ENCODE measurements around the gene RIN2.

Gene RIN2

DNA sequence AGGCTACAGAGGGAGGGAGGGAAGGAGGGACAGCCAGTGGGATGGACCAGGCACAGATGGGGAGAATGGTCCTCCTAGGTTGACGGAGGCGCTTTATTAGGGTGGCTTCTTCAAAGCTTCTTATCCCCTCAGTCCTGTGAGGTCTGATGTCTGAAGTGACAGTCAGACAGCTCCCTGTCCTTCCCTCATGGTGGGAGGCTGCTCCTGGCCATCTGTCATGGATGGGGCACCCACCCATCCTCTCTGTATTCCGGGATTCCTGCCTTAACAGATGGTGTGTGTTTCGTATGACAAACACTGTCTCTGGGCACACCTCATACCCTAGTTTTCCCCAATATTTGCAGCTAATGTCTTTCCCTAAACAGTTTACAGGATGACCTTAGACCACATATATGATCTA is 7.9 kb downstream of the RIN2 start:
- DNase-seq, result no peak

DNA sequence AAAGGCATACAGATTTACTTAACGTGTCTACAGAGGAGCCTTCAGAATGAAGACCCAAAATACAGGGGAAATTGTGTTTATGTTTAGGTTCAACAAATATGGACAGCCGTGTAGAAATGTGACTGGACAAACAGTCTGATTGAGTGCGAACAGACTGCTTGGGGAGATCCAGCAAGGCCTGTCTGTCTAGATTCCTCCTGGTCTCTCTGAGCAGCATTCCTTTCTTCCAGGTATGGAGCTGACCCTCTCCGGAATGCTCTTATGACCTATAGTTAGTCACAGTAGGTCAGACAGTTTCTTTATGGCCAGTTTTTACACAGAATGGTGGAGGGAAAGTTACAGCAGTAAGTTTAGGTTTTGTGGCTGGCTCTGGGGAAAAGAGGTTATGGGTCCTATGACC is 9.0 kb downstream of the RIN2 start:
- DNase-seq, result no peak

DNA sequence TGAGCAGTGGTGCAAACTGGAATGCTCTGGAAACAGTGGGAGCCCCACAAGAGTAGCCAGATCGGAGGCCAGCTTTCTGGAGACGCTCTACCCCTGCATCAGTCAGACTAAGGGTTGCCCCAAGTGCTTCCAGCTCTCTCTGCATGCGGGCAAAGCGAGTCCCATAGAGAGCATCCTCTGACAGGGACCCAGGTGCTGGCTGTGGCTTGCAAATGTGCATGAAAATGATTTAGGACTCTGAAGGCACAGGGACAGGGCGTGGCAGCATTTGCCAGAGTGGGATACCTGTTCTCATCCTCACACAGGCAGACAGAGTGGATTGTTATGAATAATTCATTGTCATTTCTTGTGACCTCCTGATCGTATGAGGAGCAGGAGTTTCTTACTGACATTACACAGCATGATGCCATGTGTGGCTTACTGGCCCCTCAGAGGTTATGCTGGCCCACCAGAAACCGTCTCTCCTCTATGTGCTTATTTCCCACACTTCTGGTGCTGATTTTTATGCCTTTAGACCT is 10.3 kb downstream of the RIN2 start:
- DNase-seq, result no peak

DNA sequence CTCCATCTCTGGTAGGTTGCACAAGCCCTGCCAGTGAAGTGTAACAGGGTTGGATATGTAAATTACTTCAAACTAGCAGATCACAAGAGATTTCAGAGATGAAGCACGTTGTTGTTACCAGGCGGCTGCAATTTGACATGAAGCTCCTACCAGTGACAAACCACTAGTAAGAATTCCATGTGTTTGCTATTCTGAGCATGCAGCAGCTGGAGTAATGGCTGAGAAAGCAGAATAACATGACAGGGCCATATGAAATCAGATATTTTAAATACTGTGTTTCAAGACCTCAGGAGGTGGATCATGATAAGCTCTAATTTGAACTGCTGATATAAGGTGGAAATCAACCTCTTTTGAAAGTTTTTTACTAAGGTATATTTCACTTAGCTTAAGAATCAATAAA is 11.4 kb downstream of the RIN2 start:
- DNase-seq, result no peak

DNA sequence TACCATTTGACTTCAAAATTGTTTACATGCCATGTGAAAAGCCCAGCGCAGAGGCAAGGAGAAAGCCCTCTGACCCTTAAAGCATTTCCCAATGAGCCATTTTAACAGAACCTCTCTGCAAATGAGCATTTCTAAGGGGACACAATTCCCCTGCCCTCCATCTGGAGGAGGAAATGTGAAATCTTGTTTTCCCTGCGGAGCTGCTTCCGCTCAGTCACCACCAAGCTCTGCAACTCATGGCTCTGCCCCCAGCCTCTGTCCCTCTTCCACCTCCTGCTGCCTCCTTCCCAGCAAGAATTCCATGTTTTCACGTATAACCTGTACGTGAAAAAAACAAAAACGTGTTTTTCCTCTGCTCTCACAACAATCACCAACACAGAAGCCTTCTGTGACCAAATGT is 12.3 kb downstream of the RIN2 start:
- no peak for DNase-seq

DNA sequence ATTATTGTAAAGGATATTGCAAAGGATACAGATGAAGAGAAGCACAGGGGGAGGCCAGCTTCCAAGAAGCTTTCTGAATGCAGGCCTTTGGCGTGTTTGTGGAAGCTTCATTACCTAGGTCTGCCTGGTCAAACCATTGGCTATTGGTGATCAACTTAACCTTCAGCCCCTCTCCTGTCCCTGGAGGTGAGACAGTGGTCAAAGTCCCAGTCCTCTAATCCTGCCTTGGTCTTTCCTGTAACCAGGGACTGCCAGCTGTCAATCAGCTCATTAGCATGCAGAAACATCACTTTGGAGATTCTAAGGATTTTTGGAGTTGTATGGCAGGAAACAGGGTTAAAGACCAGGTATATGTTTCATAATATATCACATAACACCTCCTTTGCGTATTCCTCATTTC is 13.0 kb downstream of the RIN2 start:
- DNase-seq, result no peak

DNA sequence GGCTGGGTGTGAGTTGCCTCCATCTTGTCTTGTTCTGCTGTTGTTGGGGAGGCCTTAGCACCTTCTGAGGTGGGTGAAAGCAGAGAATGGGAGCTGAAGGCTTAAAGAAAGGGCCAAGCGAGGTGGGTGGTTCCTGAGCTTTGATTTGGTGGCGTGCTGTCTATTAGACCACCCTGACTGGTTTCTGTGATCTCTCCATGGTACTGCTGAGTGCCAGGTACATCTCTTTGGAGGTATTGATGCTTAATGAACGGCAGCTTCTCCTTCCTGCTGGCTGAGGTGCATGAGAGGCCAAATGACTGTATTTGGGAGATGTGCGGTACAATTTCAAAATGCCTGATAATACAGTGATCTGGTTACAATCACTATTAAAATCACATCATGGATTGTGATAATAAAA is 15.4 kb downstream of the RIN2 start:
- no peak for DNase-seq

DNA sequence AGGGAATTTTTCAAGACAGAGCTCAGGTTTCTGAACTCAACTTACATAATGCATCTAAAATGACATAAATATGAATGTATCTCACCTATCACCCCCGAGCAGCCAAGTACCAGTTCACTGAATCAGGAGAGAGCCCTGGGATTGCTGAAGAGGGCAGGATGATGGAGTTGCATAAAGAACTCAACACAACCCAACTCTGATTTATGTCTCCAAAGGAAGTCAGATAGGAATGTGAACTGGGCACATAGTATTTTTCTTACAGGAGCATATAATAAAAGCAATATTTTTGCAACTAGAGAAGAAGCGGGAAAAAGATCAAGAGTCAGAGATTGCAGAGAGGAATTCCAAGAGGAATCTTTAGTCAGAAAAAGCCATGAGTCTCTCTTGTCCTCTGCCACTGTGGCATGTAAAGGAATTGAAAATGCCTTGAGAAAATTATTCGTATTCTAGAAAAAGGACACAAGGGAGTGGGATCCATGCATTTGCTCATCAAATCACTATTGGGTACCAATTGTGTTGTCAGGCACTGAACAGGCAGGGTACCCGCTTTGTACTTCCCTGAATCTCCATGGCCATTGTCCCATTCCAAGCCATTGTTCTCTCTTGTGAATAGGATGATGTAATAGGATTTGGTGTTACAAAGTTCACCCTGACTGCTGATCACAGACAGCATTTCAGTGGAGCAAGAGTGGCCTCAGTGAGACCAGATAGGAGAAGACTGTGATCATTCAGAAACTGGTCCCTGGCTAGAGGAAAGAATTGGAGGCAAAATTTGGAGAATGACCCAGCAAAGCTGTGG is 16.3 kb downstream of the RIN2 start:
- no peak for DNase-seq

DNA sequence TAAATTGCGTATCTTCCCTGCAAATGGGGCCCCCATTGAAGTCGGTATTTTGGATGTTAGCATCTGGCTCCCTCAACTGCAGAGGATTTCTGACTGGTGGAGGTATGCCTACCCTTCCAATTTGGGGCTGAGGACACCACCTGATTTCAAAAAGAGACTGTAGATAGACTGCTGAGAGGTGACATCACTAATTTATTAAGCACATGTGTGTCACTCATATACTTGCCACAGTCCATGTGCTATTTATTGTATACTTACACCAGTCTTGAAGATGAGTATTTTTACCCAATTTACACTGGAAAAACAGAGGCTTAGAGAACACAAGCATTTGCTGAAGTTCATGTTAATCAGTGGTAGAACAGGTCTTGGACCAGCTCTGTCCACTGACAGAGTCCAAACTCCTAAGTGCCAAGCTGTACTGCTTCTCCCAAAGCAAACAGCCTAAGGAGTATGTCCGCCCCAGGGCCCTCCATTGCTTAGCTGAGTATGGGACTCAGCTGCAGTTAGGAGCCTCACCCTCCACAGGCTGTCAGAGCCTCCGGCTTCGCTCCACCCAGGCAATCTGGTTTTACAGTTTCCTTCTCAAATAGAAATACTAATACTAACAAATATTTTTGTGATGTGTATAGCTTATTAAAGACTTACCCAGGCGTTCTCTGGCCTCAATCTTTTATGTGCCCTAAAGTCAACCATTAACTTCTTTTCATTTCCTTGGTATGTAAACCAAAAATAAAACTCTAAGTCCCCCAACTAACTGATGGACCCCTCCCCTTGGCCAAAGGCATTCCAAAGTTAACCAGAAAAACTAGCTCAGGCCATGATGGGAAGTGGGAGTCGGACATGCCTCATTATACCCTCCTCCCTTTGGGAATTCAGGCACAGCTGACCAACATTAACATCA is 17.5 kb downstream of the RIN2 start:
- DNase-seq, result no peak

DNA sequence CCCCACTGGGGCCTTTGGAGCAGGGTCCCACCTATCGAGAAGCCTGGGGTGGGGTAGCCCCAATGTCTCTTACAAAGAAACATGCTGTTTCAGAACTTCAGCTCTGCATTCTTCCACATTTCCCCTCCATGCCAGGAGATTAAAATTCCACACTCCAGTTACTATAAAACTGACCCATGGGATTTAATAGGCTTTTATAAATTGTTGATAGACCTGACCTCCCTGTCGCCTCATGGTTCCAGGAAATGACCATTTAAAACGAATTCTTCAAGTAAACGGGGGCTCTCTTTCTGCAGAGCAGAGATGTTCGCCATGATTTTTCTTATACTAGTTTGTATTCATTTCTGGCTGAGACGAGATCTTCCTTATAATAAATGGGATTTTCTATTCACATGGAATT is 19.3 kb downstream of the RIN2 start:
- no peak for DNase-seq

DNA sequence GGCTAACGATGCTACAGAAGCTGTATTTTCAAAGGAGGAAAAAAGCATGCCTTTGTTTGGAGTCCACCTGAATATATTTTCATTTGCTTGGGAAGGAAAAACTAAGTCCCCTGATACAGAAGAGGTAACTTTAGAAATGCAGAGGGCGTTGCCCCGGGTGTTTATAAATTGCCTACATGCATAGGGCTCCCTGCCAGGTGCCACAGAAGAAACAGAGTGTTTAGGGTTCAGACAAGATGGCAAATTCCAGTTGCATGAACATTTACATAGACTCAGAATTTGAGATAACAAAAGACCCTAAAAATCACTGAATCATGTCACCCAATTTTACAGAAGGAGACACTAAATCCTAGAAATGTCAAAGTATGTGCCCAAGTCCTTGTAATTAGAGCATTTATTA is 19.9 kb downstream of the RIN2 start:
- DNase-seq, result no peak

DNA sequence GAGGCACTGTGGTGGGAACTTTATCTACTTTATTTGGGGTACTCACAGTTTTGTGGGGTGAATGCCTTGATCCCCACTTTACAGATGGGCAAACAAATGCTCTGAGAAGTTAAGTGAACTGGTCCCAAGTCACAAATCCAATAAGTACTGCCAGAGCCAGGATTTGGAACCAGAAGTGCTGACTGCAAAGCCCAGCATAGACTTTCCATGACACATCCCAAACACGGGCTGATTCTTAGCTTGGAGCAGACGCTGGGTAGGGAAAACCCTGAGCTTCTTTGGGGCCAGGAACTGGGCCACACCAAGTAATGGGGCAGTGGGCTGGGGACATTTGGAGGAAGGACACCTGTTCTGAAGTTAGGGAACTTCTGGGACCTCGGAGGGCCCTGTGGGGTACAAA is 20.3 kb downstream of the RIN2 start:
- no peak for DNase-seq

DNA sequence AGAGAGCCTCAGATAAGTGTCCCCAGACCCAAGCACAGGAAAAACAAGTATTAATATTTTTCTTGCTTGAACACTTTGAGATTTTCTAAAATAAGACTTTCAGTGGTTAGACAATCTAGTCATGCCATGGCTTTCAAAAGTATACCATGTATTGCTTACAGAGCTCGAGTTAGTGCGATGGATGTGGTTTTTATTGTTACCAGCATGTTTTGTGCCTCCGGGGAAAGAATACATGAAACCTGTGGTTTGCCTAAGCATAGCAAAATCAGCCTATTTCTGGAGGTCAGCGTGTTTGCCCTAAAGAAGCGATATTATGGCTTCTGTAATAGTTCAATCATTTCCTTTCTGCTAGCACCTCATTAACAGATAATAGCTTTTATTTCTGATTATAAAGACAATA is 21.6 kb downstream of the RIN2 start:
- no peak for DNase-seq

DNA sequence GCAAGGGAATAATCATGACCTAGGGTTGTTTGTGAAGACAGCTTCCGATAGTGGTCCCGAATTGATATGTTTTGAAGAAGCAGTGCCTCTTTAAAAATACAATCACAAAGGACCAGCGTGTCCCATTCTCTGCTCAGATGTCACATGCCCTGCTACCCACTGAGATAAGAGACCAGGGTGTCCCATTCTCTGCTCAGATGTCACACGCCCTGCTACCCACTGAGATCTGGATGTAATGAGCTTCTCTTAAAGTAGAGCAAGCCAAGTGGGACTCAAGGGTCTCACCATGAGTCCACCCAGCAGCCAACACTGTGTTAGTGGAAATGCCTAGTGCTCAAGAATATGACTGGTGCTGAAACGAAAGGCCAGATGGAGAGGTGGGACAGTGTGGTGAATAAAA is 22.2 kb downstream of the RIN2 start:
- no peak for DNase-seq

DNA sequence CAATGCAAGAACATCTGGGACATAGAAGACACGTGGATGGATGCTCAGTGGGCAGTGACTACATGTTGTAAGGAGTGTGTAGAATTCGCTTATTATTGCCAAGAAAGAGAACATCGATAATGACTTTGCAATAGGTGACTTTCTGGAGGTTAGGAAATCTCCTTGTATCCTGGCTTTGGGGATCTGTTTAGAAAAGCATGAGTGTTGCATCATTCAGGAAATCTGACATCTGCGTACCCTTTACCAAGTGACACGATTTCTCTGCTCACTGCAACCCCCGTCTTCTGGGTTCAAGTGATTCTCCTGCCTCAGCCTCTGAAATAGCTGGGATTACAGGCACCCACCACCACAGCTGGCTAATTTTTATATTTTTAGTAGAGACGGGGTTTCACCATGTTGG is 23.2 kb downstream of the RIN2 start:
- DNase-seq, result no peak

DNA sequence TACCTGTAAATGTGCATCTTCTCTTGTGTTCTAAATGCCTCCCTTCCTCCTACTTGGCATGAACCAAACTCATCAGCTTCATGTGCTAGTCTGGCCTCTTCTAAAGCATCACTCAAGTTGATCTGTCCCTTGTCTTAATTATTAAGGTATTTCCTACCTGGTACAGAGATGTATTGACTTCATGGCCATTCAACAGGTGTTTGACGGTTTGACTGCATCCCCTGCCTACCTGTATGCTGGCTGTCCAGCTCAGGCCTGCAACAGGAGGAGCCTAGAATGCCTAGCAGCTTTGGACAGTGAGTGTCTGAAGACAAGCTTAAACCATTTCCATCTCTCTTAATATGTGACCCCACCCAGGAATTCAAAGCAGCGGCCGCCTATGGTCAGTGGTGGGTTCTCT is 24.6 kb downstream of the RIN2 start:
- DNase-seq, result no peak

DNA sequence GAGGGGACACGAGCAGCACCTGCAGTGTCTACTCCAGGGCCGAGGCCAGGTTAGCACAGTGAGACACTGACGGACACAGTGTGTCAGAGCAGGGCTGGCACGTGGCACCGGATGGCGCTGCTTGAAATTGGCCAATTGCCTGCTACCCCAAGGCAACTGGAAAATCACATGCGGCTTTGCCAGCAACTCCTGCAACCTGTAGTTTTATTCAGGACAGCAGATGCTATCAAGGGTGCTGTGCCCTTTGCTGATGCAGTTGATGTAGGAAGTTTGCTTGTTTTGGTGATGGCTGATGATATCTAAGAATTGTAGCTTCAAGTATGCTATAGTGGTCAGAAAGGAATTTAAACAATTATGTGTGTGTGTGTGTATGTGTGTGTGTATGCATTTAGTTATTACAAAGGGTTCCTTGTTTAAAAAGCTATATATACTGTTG is 25.9 kb downstream of the RIN2 start:
- DNase-seq, result no peak

DNA sequence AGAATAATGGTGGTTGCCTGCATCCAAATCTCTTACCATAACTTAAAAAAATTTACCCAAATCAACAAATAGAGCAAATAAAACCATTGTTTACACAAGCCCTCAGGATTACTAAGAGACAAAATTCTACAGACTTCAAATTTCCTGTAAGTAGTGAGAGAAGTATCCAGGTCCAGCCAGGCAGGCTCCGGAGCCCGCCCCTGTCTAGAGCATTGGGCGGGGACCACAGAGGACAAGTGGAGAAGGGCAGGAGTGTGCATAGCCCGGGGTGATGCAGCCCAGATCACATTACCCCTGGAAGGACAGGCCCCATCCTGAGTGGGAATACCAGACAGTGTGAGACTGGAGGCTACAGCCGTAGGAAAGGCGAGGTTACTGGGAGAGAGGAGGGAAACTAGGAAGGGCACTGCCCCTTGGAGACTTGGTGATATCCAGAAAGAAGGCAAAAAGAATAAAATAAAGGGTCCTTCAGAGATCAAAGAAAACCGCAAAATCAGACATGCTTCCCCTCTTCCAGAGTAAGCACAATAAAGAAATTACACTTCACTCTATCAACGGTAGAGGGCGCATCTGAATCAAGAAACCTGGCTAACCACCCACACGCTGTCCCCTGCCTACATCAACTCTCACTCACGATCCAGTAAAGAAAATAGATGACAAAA is 26.6 kb downstream of the RIN2 start:
- DNase-seq, result no peak

DNA sequence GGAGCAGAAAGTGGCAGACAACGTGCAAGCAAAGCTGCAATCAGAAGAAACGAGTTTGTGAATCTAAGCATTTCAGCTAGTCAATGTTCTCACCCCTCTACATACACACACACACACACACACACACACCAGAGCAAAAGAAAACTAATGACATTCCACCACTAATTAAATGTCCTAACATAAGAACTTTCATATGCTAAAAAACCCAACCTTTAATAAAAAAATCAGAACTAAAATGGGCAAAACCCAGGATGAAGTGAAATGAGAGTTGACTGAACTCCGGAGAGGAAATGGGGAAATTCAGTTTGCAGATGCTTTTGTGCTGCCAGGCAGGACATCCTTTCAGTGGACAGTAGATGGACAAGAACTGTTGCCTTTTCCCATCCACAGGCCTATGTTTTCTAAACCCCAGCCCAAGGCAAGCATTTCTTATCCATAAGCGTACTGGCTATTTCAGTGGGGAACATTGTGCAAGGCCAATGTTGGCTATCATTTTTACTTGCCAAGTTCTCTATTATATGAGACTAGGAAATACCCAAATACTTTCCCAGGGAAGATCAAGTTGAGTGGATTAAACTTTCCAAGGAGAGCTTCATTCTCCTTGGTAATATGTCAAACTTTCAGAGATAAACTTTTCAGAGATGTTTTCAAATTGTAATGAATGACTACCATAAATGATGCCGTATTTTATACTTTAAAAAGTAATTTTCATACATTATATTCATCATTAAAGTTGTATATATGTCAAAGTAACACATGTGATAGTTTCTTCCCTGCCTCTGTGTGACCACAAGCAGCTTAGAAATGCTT is 27.3 kb downstream of the RIN2 start:
- no peak for DNase-seq

DNA sequence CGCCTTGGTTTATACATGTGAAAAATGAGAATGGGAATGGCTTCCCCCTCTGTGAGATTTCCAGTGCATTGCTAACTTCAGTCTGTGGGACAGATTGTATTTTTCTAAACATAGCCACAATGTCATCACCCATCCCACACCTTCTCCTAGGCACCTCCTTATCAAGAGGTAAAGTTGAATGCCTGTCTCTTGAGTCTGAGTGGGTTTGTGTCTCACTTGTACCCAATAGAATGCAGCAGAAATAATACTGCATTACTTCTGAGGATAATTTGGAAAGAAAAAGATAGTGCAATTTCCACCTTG is 27.9 kb downstream of the RIN2 start:
- DNase-seq, result no peak

DNA sequence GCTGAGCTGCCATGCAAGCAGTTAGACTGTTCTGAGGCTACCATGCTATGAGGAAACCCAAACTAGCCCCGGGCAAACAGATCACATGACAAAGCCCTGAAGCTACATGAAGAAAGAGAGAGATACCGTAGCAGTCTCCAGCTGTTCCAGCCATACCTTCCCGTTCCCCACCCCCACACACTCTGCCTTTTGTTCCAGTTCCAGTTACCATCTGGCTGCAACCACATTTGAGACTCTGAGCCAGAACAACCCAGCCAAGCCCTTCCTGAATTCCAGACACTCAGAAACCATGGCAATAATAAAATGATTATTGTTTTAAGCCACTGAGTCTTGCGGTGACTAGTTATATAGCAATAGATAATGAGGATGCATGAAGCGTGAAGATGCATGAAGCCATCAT is 28.3 kb downstream of the RIN2 start:
- DNase-seq, result no peak

DNA sequence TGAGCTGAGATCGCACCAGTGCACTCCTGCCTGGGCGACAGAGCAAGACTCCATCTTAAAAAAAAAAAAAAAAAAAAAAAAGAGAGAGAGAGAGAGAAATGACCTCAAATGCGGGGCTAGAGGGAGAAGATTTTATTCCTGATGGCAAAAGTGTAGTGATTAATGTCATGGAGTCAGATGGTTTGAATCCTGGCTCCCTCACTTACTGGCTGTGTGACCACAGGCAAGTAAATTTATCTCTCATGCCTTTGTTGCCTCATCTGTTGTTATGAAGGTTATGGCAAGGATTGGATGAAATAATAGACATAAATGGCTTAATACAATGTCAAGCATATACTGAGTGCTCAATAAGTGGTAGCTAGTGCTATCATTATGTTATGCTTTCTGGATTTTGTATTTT is 29.3 kb downstream of the RIN2 start:
- DNase-seq, result no peak

DNA sequence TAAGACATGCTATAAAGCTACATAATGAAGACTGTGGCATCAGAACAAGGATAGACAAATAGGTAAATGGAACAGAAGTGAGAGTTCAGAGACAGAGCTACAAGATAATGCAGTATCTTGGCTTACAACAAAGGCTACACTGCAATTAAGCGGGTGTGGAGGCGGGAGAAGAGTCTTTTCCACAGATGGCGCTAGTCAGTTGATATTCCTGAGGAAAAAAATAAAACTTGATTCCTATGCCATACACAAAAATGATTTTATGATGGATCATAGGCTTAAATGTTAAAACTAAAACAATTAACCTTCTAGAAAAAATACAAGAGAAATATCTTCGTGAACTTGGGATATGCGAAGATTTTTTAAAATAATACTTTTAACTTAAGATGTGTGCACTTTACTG is 31.0 kb downstream of the RIN2 start:
- no peak for DNase-seq

All from activated CD4-positive, alpha-beta T cell treated with anti-CD3 and anti-CD28 coated beads, Interleukin-2, amount 50 U/mL, for 1 hour (primary cell).